NCI-H510A treated with DMSO at 0.1 percent for 48 hours (cell line): ENCODE data around the gene ZNF474.
"Not testable (repeated sequence)": the region's sequence is repeated elsewhere in the genome, so short reads cannot be mapped to it uniquely, and the experiment has no call there.

Experiments
- DNase-seq: peaks from one replicate; lab custom pipeline; 2025; lab: John Stamatoyannopoulos, UW

The ZNF474 gene

GRCh38 chr5:122129306-122129705 lies at the start of gene ZNF474:
TSS of gene ZNF474 (plus strand) at chr5:122129546. CDS start at chr5:122151991, 22,445 bp downstream.
- DNase-seq: peak; percentile 2

- DNase-seq: no peak
Observed at GRCh38 chr5:122081541-122081940, 47.8 kb upstream of the ZNF474 start.

- DNase-seq: no peak
Observed at GRCh38 chr5:122083535-122083934, 45.8 kb upstream of the ZNF474 start.

- DNase-seq: no peak
Observed at GRCh38 chr5:122085041-122085440, 44.3 kb upstream of the ZNF474 start.

GRCh38 chr5:122089096-122090013 lies 40.0 kb upstream of the ZNF474 start:
- no peak for DNase-seq

- no peak for DNase-seq
Observed at GRCh38 chr5:122091936-122092600, 37.3 kb upstream of the ZNF474 start.

GRCh38 chr5:122093415-122094180 lies 35.7 kb upstream of the ZNF474 start:
- DNase-seq: no peak

GRCh38 chr5:122094251-122094650 lies 35.1 kb upstream of the ZNF474 start:
- DNase-seq: not testable (repeated sequence)

- no peak for DNase-seq
Observed at GRCh38 chr5:122095158-122095557, 34.2 kb upstream of the ZNF474 start.

- DNase-seq: no peak
Observed at GRCh38 chr5:122097391-122097790, 32.0 kb upstream of the ZNF474 start.

- DNase-seq: no peak
Observed at GRCh38 chr5:122099060-122099790, 30.1 kb upstream of the ZNF474 start.

GRCh38 chr5:122101636-122102285 lies 27.6 kb upstream of the ZNF474 start:
- peak; percentile 21 for DNase-seq

- no peak for DNase-seq
Observed at GRCh38 chr5:122102825-122103224, 26.5 kb upstream of the ZNF474 start.

GRCh38 chr5:122105909-122106308 lies 23.4 kb upstream of the ZNF474 start:
- no peak for DNase-seq

GRCh38 chr5:122107016-122107415 lies 22.3 kb upstream of the ZNF474 start:
- no peak for DNase-seq

GRCh38 chr5:122110987-122111386 lies 18.4 kb upstream of the ZNF474 start:
- no peak for DNase-seq

- DNase-seq: no peak
Observed at GRCh38 chr5:122111460-122111859, 17.9 kb upstream of the ZNF474 start.

GRCh38 chr5:122112063-122112462 lies 17.3 kb upstream of the ZNF474 start:
- no peak for DNase-seq

- DNase-seq: no peak
Observed at GRCh38 chr5:122112733-122113558, 16.4 kb upstream of the ZNF474 start.

- DNase-seq: no peak
Observed at GRCh38 chr5:122114501-122114900, 14.8 kb upstream of the ZNF474 start.
